H1 (cell line): Measurements from ENCODE around the gene PDHX. TPM values are rescaled to one million over a fixed set of nuclear protein-coding genes. Genes with fewer than 3 reads are reported as not detected.

Source experiments
- BRCA1 ChIP-seq: IDR thresholded peaks from 2 replicates; pipeline ENCODE4 v1.6.1; 2012; ENCODE audit warnings: low read depth, low read length, improper control_type of control experiment
- CHD7 ChIP-seq: fragments of 300-600 bp; sonication (generic); IDR thresholded peaks from 2 replicates; pipeline ENCODE4 v1.7.1; 2012; ENCODE audit warnings: low read length, moderate library complexity, mild to moderate bottlenecking, inconsistent platforms; ENCODE audit not compliant: insufficient replicate concordance
- GTF2F1 ChIP-seq: IDR thresholded peaks from 2 replicates; pipeline ENCODE4 v1.6.1; 2012; ENCODE audit warnings: low read depth, low read length, improper control_type of control experiment, borderline replicate concordance
- JUN ChIP-seq: IDR thresholded peaks from 2 replicates; pipeline ENCODE4 v1.6.1; 2011; ENCODE audit warnings: low read depth, mild to moderate bottlenecking, improper control_type of control experiment, low read length
- JUND ChIP-seq: IDR thresholded peaks from 2 replicates; pipeline ENCODE4 v1.6.1; 2011; ENCODE audit warnings: mild to moderate bottlenecking, improper control_type of control experiment, low read length
- KDM1A ChIP-seq: fragments of 200-600, 300-600 bp; sonication (generic); IDR thresholded peaks from 2 replicates; pipeline ENCODE4 v1.7.1; 2016; ENCODE audit warnings: mild to moderate bottlenecking, low read length, borderline replicate concordance
- RBBP5 ChIP-seq: IDR thresholded peaks from 2 replicates; pipeline ENCODE4 v1.7.1; 2012; ENCODE audit warnings: low read depth, mild to moderate bottlenecking, inconsistent platforms, low read length, moderate library complexity, borderline replicate concordance
- SIN3A ChIP-seq, 2 experiments: IDR thresholded peaks in 1 of 2; conservative IDR thresholded peaks in 1 of 2; 2 replicates each; pipeline ENCODE4 v1.6.1; 2011 to 2012; ENCODE audit warnings: low read length in 2 of 2, improper control_type of control experiment in 1 of 2, low read depth in 1 of 2, mild to moderate bottlenecking in 1 of 2
- ZNF274 ChIP-seq: IDR thresholded peaks from 2 replicates; pipeline ENCODE4 v1.7.0; 2012; ENCODE audit warnings: low read length, borderline replicate concordance; ENCODE audit errors: extremely low read depth
- polyA plus RNA-seq, 7 experiments: library from polyadenylated mRNA; depleted of rRNA in 3 of 7; stranded (reverse) in 5 of 7; unstranded in 2 of 7; fragments of >200 nt in 5 of 7; fragments of 200-250 nt in 2 of 7; gene quantifications; 1 replicate in 5 of 7; 2 replicates in 1 of 7; 4 replicates in 1 of 7; pipeline versions ENCODE4 v1.2.1 to v1.2.3, GENCODE V29; 2011 to 2013; ENCODE audit warnings: missing spikeins in 2 of 7, mixed read lengths in 2 of 7
- total RNA-seq: library from RNA; stranded (reverse); fragmentation: NEBNext Ultra II Directional; extraction: Animal tissue kit (Norgen Biotek cat#: 25700); gene quantifications from 2 replicates; pipeline ENCODE4 v1.2.1, GENCODE V29; 2021

PDHX gene
- total and polyA plus RNA-seq, 2 of the 8 experiments (the other 6 are each of a cell fraction or from before 2014, with no cell fraction given): 12.4 to 51.9 TPM

DNA sequence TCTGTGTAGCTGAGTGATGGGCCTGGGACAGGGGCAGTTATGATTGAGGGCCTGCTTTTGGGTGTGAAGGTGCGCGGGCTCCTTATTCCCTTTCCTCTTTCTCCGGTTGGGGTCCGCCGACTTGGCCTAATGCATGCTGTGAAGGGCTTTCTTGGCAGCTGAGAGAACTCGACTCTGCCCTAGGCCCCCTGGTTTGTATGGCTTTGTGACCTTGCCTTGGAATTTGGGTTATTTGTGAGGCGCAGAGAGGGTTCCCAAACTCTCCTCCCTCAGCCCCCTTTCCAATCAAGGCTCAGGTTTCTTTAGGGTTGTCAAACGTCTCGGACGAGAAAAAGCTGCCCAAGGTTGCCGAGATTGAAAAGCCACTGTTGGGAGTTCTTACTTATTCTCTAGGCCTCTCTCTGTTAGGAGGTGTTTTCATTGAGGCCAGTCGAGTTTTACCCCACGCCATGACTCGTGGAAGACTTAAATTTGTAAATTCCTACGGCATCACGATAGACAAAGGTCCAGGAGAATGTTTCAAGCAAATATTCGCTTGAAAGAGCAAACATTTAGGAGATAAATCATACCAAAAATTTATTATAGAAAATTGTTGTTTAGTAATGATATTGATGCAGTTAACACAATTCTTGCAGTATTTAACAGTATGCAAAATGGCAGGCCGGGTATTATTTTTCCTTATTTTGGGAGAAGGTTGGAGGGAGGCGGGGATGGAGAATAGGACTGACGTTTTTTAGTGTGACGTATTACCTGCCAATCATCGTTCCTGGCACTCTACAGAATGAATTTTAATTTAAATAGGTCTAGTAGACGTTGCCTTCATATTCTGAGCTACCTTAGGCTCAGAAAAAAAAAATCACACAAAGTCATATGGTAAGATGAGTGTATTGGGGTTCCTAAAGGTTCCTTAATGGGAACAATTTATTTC lies 689 bp downstream of the PDHX start (continued):
- TF ChIP-seq CHD7 (no peak), JUN (no peak), GTF2F1 (no peak), SIN3A (conservative IDR thresholded peaks at IDR 0.05 in 1 of 2, IDR thresholded peaks at IDR 0.05 in 1 of 2; ENCODE audit: low read depth in 1 of 2, low read length in 2 of 2) (0 out of 4 replicates have a peak, but pooled peaks have one; percentile 53 to 77), BRCA1 (no peak), KDM1A (no peak), RBBP5 (no peak), JUND (no peak), ZNF274 (no peak)
